Panc1 (cell line): ENCODE data around the gene ATL2. TPM values are rescaled to one million over a fixed set of nuclear protein-coding genes. Genes with fewer than 3 reads are reported as not detected.

ENCODE experiments used
- ATAC-seq: fragments of 200-7000 bp; cut with Tn5 transposase; 2 replicates; pipeline ENCODE4 v1.9.1; 2020; ENCODE audit warnings: mild to moderate bottlenecking, moderate library complexity
- BruUV-seq: library from RNA; stranded (reverse); fragments of 400-500 nt; replicated peaks from 2 replicates; lab custom pipeline; 2021; lab: Mats Ljungman, UMichigan
- CTCF ChIA-PET: fragments of 300-600 bp; sonication (Branson Sonifier 250); formaldehyde crosslinking; loops from one replicate; lab custom pipeline; 2022; ENCODE audit warnings: antibody characterized with exemption; lab: Charles Lee
- POLR2A ChIA-PET: fragments of 300-600 bp; sonication (Branson Sonifier 250); formaldehyde crosslinking; loops from one replicate; lab custom pipeline; 2022; ENCODE audit warnings: antibody characterized with exemption; lab: Charles Lee
- DNase-seq: peaks from one replicate; pipeline ENCODE4 v3.0.0-alpha.2; 2010; ENCODE audit warnings: low read depth, low spot score
- H3K27ac ChIP-seq: 2 replicates; pipeline ENCODE4 v1.5.1; 2011; ENCODE audit warnings: mild to moderate bottlenecking, low read length, inconsistent platforms
- H3K27me3 ChIP-seq: fragments of 200-500 bp; sonication (Bioruptor generic); 2 replicates; pipeline ENCODE4 v1.6.0; 2014; ENCODE audit warnings: low read length, inconsistent platforms; ENCODE audit not compliant: control insufficient read depth, insufficient read depth
- H3K36me3 ChIP-seq: fragments of 200-500 bp; sonication (Bioruptor generic); 2 replicates; pipeline ENCODE4 v1.5.1; 2014; ENCODE audit warnings: inconsistent platforms, mild to moderate bottlenecking, low read length, moderate library complexity; ENCODE audit not compliant: control insufficient read depth, insufficient read depth
- H3K4me1 ChIP-seq: 2 replicates; pipeline ENCODE4 v1.5.1; 2011; ENCODE audit warnings: inconsistent platforms, mild to moderate bottlenecking, low read length, moderate library complexity; ENCODE audit not compliant: control insufficient read depth, insufficient read depth
- H3K4me3 ChIP-seq, 2 experiments: 2 replicates each; pipeline ENCODE4 v1.5.1; 2011 to 2012; ENCODE audit warnings: low read depth in 2 of 2, low read length in 2 of 2, mild to moderate bottlenecking in 2 of 2, inconsistent platforms in 1 of 2, moderate library complexity in 1 of 2
- H3K9me3 ChIP-seq: fragments of 200-500 bp; sonication (Bioruptor generic); 2 replicates; pipeline ENCODE4 v1.5.1; 2014; ENCODE audit warnings: low read depth, mild to moderate bottlenecking, inconsistent platforms, low read length, moderate library complexity; ENCODE audit not compliant: control insufficient read depth, insufficient read depth
- POLR2AphosphoS5 ChIP-seq: IDR thresholded peaks from 2 replicates; pipeline ENCODE4 v1.6.1; 2012; ENCODE audit warnings: mild to moderate bottlenecking, low read depth, low read length, moderate library complexity
- SIN3A ChIP-seq: IDR thresholded peaks from 2 replicates; pipeline ENCODE4 v1.6.1; 2012; ENCODE audit warnings: low read depth, mild to moderate bottlenecking, low read length, moderate library complexity, borderline replicate concordance; ENCODE audit not compliant: insufficient read depth
- TCF7L2 ChIP-seq: IDR thresholded peaks from 2 replicates; pipeline ENCODE4 v1.6.1; 2011; ENCODE audit warnings: mild to moderate bottlenecking, low read depth, low read length, inconsistent platforms
- in situ Hi-C: cut with HindIII; loops from 2 replicates; pipeline ENCODE4 v1.10.0; 2016; ENCODE audit warnings: low sequenced_read_pairs, low pct_unique_long_range_greater_than_20kb
- intact Hi-C: fragments of 100-400 bp; cut with micrococcal nuclease; formaldehyde crosslinking; loops from one replicate; pipeline ENCODE4 v1.10.0; 2022; ENCODE audit not compliant: unreplicated experiment
- total RNA-seq: library from RNA; stranded (reverse); gene quantifications from one replicate; pipeline ENCODE4 v1.2.1, GENCODE V29; 2021; ENCODE audit not compliant: unreplicated experiment
- TF ChIP-seq, protein P1 (sequence below): fragments of 450-650 bp; IDR thresholded peaks from 2 replicates; pipeline ENCODE4 v1.5.1; 2017; ENCODE audit warnings: mild to moderate bottlenecking
- TF ChIP-seq, protein P2 (sequence below), 2 experiments: IDR thresholded peaks; 2 replicates each; pipeline ENCODE4 v1.6.1; 2011 to 2012; ENCODE audit warnings: low read depth in 2 of 2, control low read depth in 1 of 2, low read length in 1 of 2, mild to moderate bottlenecking in 1 of 2, moderate library complexity in 1 of 2; ENCODE audit not compliant: insufficient read depth in 1 of 2

Gene ATL2
- total RNA-seq, 1 experiment from 2014 or later, result 78.7 TPM

DNA sequence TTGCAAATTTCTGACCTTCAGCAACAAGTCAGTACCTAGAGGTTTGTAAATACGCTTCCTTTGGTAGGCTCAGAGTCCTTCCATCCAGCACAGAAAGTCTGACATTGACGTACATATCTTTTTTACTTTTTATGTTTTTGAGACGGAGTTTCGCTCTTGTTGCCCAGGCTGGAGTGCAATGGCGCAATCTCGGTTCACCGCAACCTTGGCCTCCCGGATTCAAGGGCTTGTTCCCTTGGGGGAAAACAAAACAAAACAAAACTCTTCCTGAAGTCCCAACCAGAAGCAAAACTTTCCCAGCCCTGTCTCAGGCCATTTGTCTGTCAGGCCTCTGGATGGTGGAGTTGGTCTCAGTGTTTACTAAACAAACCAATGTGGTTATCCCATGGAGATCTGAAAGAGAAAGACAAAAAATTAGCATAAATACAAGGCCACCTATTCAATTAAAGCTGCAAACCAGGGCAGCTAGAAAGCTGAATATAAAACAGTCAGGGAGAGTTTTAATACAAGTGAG is 29.6 kb upstream of the ATL2 start:
- Histone ChIP-seq H3K4me3 (no peak overlapping the region), H3K9me3 (no peaks in the 10 kb centered on the region), H3K36me3 (no peaks in the 10 kb centered on the region), H3K27ac (no peak overlapping the region), H3K4me1 (no peaks in the 10 kb centered on the region), H3K27me3 (no peaks in the 10 kb centered on the region)
- CTCF ChIA-PET, result no interaction called here
- intact Hi-C loops (no loop called here), in situ Hi-C loops (no loop called here)
- BruUV-seq, result no TSS peak
- TF ChIP-seq POLR2AphosphoS5, result no peak
- TF ChIP-seq, protein P1, sequence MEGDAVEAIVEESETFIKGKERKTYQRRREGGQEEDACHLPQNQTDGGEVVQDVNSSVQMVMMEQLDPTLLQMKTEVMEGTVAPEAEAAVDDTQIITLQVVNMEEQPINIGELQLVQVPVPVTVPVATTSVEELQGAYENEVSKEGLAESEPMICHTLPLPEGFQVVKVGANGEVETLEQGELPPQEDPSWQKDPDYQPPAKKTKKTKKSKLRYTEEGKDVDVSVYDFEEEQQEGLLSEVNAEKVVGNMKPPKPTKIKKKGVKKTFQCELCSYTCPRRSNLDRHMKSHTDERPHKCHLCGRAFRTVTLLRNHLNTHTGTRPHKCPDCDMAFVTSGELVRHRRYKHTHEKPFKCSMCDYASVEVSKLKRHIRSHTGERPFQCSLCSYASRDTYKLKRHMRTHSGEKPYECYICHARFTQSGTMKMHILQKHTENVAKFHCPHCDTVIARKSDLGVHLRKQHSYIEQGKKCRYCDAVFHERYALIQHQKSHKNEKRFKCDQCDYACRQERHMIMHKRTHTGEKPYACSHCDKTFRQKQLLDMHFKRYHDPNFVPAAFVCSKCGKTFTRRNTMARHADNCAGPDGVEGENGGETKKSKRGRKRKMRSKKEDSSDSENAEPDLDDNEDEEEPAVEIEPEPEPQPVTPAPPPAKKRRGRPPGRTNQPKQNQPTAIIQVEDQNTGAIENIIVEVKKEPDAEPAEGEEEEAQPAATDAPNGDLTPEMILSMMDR, result no peak
- no peak for TF ChIP-seq SIN3A
- no peak for TF ChIP-seq TCF7L2
- TF ChIP-seq, protein P2, sequence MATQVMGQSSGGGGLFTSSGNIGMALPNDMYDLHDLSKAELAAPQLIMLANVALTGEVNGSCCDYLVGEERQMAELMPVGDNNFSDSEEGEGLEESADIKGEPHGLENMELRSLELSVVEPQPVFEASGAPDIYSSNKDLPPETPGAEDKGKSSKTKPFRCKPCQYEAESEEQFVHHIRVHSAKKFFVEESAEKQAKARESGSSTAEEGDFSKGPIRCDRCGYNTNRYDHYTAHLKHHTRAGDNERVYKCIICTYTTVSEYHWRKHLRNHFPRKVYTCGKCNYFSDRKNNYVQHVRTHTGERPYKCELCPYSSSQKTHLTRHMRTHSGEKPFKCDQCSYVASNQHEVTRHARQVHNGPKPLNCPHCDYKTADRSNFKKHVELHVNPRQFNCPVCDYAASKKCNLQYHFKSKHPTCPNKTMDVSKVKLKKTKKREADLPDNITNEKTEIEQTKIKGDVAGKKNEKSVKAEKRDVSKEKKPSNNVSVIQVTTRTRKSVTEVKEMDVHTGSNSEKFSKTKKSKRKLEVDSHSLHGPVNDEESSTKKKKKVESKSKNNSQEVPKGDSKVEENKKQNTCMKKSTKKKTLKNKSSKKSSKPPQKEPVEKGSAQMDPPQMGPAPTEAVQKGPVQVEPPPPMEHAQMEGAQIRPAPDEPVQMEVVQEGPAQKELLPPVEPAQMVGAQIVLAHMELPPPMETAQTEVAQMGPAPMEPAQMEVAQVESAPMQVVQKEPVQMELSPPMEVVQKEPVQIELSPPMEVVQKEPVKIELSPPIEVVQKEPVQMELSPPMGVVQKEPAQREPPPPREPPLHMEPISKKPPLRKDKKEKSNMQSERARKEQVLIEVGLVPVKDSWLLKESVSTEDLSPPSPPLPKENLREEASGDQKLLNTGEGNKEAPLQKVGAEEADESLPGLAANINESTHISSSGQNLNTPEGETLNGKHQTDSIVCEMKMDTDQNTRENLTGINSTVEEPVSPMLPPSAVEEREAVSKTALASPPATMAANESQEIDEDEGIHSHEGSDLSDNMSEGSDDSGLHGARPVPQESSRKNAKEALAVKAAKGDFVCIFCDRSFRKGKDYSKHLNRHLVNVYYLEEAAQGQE (IDR thresholded peaks at IDR 0.05; ENCODE audit: insufficient read depth in 1 of 2, low read depth in 2 of 2, low read length in 1 of 2), result no peak
- POLR2A ChIA-PET, result no interaction called here
- DNase-seq, result no peak
- ATAC-seq, result no peak

DNA sequence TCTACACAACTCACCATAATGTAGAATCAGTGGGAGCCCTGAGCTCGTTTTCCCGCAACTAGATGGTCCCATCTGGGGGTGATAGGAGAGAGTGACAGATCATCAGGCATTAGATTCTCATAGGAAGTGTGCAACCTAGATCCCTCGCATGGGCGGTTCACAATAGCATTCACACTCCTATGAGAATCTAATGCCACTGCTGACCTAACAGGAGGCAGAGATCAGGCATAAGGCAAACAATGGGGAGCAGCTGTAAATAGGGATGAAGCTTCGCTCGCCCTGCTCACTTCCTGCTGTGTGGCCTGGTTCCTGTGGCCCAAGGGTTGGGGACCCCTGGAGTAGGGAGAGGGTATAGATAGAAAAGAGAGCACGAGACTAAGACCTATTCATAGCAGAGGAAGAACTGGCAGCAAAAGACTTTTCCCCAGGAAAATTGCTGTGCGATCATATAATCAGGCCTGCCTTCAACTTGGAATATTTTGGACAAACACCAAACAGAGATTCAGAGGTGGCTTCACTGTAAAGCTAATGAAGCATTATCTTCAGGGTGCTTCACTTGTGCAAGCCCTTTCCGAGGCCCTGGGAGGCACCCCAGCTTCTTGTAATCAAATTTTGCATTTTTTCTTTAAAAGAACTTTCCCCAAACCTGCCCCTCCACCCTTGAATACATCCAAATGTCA is 29.0 kb upstream of the ATL2 start:
- no TSS peak for BruUV-seq
- intact Hi-C loops (no loop called here), in situ Hi-C loops (no loop called here)
- Histone ChIP-seq H3K27ac (no peak overlapping the region), H3K4me3 (no peak overlapping the region), H3K4me1 (no peaks in the 10 kb centered on the region), H3K27me3 (no peaks in the 10 kb centered on the region), H3K9me3 (peaks cover under 1% of the 10 kb centered on the region; the same call in 1 of the 2 replicates), H3K36me3 (no peaks in the 10 kb centered on the region)
- ChIA-PET POLR2A (no interaction called here), CTCF (no interaction called here)
- DNase-seq (no peak), ATAC-seq (no peak)
- no peak for TF ChIP-seq POLR2AphosphoS5
- TF ChIP-seq, protein P1, result no peak
